ENCODE results near the gene CCDC188. TPM values are rescaled to one million over a fixed set of nuclear protein-coding genes. Genes with fewer than 3 reads are reported as not detected.

Gene CCDC188
- total and polyA plus RNA-seq, 9 of the 15 experiments (the other 6 are each of a cell fraction or from before 2014, with no cell fraction given) = not detected

DNA sequence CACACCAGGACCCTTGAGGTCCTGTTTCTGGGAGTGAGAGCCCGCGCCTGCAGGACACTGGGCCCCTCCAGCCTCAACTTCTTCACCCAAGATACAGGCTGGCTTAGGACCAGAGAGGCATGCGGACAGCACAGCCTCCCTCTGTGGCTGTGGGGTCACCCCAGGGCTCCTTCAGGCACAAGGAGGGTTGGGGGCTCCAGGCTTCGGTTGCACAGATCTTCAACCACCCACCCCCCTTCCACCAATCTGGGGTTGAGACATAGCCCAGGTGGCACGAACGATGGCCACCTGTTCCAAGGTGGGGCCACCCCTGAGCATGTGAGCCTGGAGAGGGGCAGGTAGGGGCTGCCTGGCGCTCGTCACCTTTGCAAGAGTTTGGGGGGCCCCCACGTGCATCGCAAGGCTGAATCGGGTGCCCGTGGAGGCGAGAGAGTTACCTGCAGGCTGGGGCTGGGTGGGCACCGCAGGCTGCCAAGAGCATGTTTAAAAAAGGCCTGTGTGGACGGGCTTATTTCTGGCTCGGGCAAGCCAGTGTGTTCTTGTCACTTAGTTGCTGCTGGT, 18.1 kb downstream of the CCDC188 start (continued):
- TF ChIP-seq, protein P1, sequence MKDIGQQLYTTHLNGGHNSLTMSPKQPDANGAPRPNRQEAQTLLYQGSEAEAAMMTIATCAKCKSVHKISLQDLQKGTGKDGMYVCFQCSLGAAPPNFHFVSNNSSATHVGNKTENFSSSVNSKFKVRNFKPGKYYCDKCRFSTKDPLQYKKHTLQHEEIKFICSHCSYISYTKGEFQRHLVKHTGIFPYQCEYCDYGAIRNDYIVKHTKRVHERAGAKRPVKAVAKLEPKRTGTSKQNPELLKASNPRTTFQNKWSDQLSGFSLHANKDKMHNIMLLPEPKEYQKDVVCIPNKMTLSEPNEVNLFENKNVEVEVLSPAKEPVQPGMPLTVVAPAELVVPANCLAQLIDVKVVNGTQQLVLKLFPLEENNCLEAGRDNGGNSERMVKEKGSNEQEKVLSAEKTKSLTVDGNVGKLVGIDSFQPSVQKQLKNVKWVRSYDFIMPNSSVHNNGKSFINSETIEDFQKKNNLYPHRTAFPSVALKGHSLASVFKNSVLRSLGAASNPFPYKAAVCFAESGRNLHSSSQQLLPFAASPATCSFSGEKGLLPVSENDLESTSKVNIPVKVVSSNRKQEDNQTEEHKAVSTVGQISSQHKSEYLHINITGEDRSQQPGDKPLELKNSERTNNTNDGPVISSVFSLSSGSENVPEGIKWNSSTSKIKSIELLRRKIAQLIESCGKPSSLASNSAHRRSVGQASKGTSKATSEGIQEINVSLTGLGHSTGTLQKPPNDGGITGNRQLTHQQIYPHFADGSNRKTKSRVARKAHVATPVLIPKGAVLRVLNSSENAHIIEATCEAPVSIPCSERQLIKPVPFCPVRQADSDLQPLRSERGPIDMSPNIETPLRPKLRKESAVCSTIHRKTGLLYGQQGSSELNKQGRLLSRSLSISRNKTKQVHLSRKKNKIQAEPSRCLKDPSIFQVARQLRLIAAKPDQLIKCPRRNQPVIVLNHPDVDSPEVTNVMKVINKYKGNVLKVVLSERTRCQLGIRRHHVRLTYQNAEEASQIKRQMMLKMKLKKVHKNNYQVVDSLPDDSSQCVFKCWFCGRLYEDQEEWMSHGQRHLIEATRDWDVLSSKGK (CRISPR knock-in tag; IDR thresholded peaks at IDR 0.05) = no peak
- TF ChIP-seq ZNF184 (CRISPR knock-in tag; IDR thresholded peaks at IDR 0.05) (no peak), CXXC5 (CRISPR knock-in tag; IDR thresholded peaks at IDR 0.05) (no peak), BCOR (IDR thresholded peaks at IDR 0.05) (0 out of 2 replicates have a peak, but pooled peaks have one; percentile 33), NFXL1 (CRISPR knock-in tag; IDR thresholded peaks at IDR 0.05) (no peak), ZFP36 (IDR thresholded peaks at IDR 0.05; ENCODE audit: low read depth, low read length, partially characterized antibody) (no peak), ZNF282 (CRISPR knock-in tag; IDR thresholded peaks at IDR 0.05) (no peak)
- TF ChIP-seq, protein P2, sequence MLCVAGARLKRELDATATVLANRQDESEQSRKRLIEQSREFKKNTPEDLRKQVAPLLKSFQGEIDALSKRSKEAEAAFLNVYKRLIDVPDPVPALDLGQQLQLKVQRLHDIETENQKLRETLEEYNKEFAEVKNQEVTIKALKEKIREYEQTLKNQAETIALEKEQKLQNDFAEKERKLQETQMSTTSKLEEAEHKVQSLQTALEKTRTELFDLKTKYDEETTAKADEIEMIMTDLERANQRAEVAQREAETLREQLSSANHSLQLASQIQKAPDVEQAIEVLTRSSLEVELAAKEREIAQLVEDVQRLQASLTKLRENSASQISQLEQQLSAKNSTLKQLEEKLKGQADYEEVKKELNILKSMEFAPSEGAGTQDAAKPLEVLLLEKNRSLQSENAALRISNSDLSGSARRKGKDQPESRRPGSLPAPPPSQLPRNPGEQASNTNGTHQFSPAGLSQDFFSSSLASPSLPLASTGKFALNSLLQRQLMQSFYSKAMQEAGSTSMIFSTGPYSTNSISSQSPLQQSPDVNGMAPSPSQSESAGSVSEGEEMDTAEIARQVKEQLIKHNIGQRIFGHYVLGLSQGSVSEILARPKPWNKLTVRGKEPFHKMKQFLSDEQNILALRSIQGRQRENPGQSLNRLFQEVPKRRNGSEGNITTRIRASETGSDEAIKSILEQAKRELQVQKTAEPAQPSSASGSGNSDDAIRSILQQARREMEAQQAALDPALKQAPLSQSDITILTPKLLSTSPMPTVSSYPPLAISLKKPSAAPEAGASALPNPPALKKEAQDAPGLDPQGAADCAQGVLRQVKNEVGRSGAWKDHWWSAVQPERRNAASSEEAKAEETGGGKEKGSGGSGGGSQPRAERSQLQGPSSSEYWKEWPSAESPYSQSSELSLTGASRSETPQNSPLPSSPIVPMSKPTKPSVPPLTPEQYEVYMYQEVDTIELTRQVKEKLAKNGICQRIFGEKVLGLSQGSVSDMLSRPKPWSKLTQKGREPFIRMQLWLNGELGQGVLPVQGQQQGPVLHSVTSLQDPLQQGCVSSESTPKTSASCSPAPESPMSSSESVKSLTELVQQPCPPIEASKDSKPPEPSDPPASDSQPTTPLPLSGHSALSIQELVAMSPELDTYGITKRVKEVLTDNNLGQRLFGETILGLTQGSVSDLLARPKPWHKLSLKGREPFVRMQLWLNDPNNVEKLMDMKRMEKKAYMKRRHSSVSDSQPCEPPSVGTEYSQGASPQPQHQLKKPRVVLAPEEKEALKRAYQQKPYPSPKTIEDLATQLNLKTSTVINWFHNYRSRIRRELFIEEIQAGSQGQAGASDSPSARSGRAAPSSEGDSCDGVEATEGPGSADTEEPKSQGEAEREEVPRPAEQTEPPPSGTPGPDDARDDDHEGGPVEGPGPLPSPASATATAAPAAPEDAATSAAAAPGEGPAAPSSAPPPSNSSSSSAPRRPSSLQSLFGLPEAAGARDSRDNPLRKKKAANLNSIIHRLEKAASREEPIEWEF (CRISPR knock-in tag; IDR thresholded peaks at IDR 0.05) = no peak
- TF ChIP-seq, protein P3, sequence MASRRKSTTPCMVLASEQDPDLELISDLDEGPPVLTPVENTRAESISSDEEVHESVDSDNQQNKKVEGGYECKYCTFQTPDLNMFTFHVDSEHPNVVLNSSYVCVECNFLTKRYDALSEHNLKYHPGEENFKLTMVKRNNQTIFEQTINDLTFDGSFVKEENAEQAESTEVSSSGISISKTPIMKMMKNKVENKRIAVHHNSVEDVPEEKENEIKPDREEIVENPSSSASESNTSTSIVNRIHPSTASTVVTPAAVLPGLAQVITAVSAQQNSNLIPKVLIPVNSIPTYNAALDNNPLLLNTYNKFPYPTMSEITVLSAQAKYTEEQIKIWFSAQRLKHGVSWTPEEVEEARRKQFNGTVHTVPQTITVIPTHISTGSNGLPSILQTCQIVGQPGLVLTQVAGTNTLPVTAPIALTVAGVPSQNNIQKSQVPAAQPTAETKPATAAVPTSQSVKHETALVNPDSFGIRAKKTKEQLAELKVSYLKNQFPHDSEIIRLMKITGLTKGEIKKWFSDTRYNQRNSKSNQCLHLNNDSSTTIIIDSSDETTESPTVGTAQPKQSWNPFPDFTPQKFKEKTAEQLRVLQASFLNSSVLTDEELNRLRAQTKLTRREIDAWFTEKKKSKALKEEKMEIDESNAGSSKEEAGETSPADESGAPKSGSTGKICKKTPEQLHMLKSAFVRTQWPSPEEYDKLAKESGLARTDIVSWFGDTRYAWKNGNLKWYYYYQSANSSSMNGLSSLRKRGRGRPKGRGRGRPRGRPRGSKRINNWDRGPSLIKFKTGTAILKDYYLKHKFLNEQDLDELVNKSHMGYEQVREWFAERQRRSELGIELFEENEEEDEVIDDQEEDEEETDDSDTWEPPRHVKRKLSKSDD (conservative IDR thresholded peaks at IDR 0.05; ENCODE audit: low read length) = no peak
- TF ChIP-seq, protein P4, sequence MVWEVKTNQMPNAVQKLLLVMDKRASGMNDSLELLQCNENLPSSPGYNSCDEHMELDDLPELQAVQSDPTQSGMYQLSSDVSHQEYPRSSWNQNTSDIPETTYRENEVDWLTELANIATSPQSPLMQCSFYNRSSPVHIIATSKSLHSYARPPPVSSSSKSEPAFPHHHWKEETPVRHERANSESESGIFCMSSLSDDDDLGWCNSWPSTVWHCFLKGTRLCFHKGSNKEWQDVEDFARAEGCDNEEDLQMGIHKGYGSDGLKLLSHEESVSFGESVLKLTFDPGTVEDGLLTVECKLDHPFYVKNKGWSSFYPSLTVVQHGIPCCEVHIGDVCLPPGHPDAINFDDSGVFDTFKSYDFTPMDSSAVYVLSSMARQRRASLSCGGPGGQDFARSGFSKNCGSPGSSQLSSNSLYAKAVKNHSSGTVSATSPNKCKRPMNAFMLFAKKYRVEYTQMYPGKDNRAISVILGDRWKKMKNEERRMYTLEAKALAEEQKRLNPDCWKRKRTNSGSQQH (CRISPR knock-in tag; IDR thresholded peaks at IDR 0.05) = no peak
- TF ChIP-seq, protein P5, sequence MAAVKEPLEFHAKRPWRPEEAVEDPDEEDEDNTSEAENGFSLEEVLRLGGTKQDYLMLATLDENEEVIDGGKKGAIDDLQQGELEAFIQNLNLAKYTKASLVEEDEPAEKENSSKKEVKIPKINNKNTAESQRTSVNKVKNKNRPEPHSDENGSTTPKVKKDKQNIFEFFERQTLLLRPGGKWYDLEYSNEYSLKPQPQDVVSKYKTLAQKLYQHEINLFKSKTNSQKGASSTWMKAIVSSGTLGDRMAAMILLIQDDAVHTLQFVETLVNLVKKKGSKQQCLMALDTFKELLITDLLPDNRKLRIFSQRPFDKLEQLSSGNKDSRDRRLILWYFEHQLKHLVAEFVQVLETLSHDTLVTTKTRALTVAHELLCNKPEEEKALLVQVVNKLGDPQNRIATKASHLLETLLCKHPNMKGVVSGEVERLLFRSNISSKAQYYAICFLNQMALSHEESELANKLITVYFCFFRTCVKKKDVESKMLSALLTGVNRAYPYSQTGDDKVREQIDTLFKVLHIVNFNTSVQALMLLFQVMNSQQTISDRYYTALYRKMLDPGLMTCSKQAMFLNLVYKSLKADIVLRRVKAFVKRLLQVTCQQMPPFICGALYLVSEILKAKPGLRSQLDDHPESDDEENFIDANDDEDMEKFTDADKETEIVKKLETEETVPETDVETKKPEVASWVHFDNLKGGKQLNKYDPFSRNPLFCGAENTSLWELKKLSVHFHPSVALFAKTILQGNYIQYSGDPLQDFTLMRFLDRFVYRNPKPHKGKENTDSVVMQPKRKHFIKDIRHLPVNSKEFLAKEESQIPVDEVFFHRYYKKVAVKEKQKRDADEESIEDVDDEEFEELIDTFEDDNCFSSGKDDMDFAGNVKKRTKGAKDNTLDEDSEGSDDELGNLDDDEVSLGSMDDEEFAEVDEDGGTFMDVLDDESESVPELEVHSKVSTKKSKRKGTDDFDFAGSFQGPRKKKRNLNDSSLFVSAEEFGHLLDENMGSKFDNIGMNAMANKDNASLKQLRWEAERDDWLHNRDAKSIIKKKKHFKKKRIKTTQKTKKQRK (IDR thresholded peaks at IDR 0.05; ENCODE audit: borderline replicate concordance, low read depth, low read length) = no peak
